ENCODE results near the gene ANLN.

- TF ChIP-seq SMARCB1 (IDR thresholded peaks at IDR 0.05; ENCODE audit: insufficient read length, low read depth) (no peak), FOSL1 (tag; conservative IDR thresholded peaks at IDR 0.05) (no peak), SIX5 (IDR thresholded peaks at IDR 0.05; ENCODE audit: borderline replicate concordance in 1 of 2, insufficient read depth in 1 of 2, low read depth in 1 of 2, low read length in 2 of 2) (no peak), ZNF140 (CRISPR knock-in tag; IDR thresholded peaks at IDR 0.05) (no peak), ZNF232 (CRISPR knock-in tag; IDR thresholded peaks at IDR 0.05) (no peak), POLR2AphosphoS5 (IDR thresholded peaks at IDR 0.05; ENCODE audit: control insufficient read depth, insufficient read depth, low read depth, low read length) (no peak)
- TF ChIP-seq, protein P1, sequence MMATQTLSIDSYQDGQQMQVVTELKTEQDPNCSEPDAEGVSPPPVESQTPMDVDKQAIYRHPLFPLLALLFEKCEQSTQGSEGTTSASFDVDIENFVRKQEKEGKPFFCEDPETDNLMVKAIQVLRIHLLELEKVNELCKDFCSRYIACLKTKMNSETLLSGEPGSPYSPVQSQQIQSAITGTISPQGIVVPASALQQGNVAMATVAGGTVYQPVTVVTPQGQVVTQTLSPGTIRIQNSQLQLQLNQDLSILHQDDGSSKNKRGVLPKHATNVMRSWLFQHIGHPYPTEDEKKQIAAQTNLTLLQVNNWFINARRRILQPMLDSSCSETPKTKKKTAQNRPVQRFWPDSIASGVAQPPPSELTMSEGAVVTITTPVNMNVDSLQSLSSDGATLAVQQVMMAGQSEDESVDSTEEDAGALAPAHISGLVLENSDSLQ (IDR thresholded peaks at IDR 0.05) = no peak
- TF ChIP-seq, protein P2, sequence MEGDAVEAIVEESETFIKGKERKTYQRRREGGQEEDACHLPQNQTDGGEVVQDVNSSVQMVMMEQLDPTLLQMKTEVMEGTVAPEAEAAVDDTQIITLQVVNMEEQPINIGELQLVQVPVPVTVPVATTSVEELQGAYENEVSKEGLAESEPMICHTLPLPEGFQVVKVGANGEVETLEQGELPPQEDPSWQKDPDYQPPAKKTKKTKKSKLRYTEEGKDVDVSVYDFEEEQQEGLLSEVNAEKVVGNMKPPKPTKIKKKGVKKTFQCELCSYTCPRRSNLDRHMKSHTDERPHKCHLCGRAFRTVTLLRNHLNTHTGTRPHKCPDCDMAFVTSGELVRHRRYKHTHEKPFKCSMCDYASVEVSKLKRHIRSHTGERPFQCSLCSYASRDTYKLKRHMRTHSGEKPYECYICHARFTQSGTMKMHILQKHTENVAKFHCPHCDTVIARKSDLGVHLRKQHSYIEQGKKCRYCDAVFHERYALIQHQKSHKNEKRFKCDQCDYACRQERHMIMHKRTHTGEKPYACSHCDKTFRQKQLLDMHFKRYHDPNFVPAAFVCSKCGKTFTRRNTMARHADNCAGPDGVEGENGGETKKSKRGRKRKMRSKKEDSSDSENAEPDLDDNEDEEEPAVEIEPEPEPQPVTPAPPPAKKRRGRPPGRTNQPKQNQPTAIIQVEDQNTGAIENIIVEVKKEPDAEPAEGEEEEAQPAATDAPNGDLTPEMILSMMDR (IDR thresholded peaks at IDR 0.05 in 2 of 3, conservative IDR thresholded peaks at IDR 0.05 in 1 of 3; ENCODE audit: insufficient read depth in 2 of 3, low read depth in 1 of 3, low read length in 3 of 3) = no peak
- TF ChIP-seq, protein P3, sequence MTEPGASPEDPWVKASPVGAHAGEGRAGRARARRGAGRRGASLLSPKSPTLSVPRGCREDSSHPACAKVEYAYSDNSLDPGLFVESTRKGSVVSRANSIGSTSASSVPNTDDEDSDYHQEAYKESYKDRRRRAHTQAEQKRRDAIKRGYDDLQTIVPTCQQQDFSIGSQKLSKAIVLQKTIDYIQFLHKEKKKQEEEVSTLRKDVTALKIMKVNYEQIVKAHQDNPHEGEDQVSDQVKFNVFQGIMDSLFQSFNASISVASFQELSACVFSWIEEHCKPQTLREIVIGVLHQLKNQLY (CRISPR knock-in tag; conservative IDR thresholded peaks at IDR 0.05) = no peak
These were observed 29.4 kb upstream of the ANLN start for GRCh38 chr7:36360244-36360643.
